ENCODE measurements around the gene LARGE2. TPM values are rescaled to one million over a fixed set of nuclear protein-coding genes. Genes with fewer than 3 reads are reported as not detected.

The LARGE2 gene
- total and polyA plus RNA-seq, 2 donors (not counting 3 experiments of a cell fraction or from before 2014, with no cell fraction given): 0.06 TPM; not detected in 1

- H2AFZ ChIP-seq (ENCODE audit: low read depth, low read length): peak overlapping the region; percentile 15
- dilution Hi-C loops (cut with MboI; ENCODE audit: extremely low pct_ligation_motif_present, low sequenced_read_pairs) (no loop called here), intact Hi-C loops (cut with micrococcal nuclease) (loop anchor here (1.0 kb wide), 1 partner anchor 19 kb away; no protein-coding TSS in a partner anchor)
- no peaks in the 10 kb centered on the region for H3K79me2 ChIP-seq (ENCODE audit: control insufficient read depth, insufficient read depth, low read length)
- BruUV-seq (replicated peaks): no TSS peak
- TF ChIP-seq JUN (IDR thresholded peaks at IDR 0.05; ENCODE audit: borderline replicate concordance, insufficient read depth, insufficient read length, low read depth) (no peak), EZH2 (IDR thresholded peaks at IDR 0.05; ENCODE audit: borderline replicate concordance, low read depth, low read length, severe bottlenecking) (no peak), FOS (IDR thresholded peaks at IDR 0.05; ENCODE audit: borderline replicate concordance, insufficient read depth, low read length) (no peak), POLR2AphosphoS5 (IDR thresholded peaks at IDR 0.05; ENCODE audit: insufficient read depth, low read depth, low read length) (no peak), GATA2 (IDR thresholded peaks at IDR 0.05; ENCODE audit: insufficient read depth, insufficient read length, low read depth, low read length) (no peak), CTCF (IDR thresholded peaks at IDR 0.05; ENCODE audit: extremely low read depth in 1 of 2, insufficient read depth in 1 of 2, low read depth in 1 of 2, low read length in 2 of 2) (no peak), MYC (IDR thresholded peaks at IDR 0.05; ENCODE audit: low read depth, low read length) (no peak), POLR2A (IDR thresholded peaks at IDR 0.05; ENCODE audit: low read depth, low read length) (no peak), MAX (IDR thresholded peaks at IDR 0.05; ENCODE audit: insufficient read depth, insufficient read length) (no peak)
- FAIRE-seq (no peak), DNase-seq (ENCODE audit: low read depth, low spot score) (no peak)
- no peaks in the 10 kb centered on the region for H3K36me3 ChIP-seq (ENCODE audit: control insufficient read depth in 2 of 2, extremely low read depth in 1 of 2, insufficient read depth in 2 of 2, low read length in 2 of 2)
- H3K27me3 ChIP-seq (ENCODE audit: control insufficient read depth in 2 of 2, insufficient read depth in 2 of 2, low read length in 2 of 2): peaks cover 4 to 9% of the 10 kb centered on the region in 2 experiments
- H3K4me1 ChIP-seq (ENCODE audit: control insufficient read depth, extremely low read depth, insufficient read depth, low read length): peaks cover 10% of the 10 kb centered on the region
- H3K4me3 ChIP-seq (replicated peaks in 1 of 3; ENCODE audit: insufficient read depth in 1 of 3, low read depth in 1 of 3, low read length in 3 of 3): no peak overlapping the region
- H3K9me1 ChIP-seq (replicated peaks; ENCODE audit: control insufficient read depth, extremely low read depth, insufficient read depth, low read length): no peaks in the 10 kb centered on the region
- H3K9ac ChIP-seq (replicated peaks; ENCODE audit: extremely low read depth, insufficient read depth, low read length): peak overlapping the region; percentile 80
- H3K9me3 ChIP-seq (replicated peaks; ENCODE audit: control insufficient read depth, insufficient read depth, low read length): no peaks in the 10 kb centered on the region
- H3K27ac ChIP-seq (ENCODE audit: insufficient read depth, low read depth, low read length): no peak overlapping the region
- H3K4me2 ChIP-seq (ENCODE audit: insufficient read depth, low read length): peak overlapping the region; percentile 52
- ChIA-PET POLR2A (interaction anchor here (1.4 kb wide), 1 partner anchor 19 kb away, joined by 4 read pairs; the partner anchor contains the start of gene PEX16), CTCF (interaction anchor here (0.6 to 1.0 kb wide), 3 partner anchors 27 to 493 kb away, joined by 3 read pairs; no protein-coding TSS in a partner anchor)
- no peaks in the 10 kb centered on the region for H4K20me1 ChIP-seq (replicated peaks; ENCODE audit: control insufficient read depth, extremely low read depth, insufficient read depth, low read length)
Measured at GRCh38 chr11:45899086-45899447, 23.4 kb upstream of the LARGE2 start.

Data from endothelial cell of umbilical vein (primary cell).